ENCODE measurements around the gene TCTN2. TPM values are rescaled to one million over a fixed set of nuclear protein-coding genes. Genes with fewer than 3 reads are reported as not detected.

The TCTN2 gene
- total and polyA plus RNA-seq, 2 donors (not counting 1 experiment from before 2014, with no cell fraction given): 8.5 to 22.8 TPM

GRCh38 chr12:123621619-123622530, 49.0 kb upstream of the TCTN2 start:
- Histone ChIP-seq H2AFZ (ENCODE audit: insufficient read depth, low read depth, low read length, poor library complexity, severe bottlenecking) (no peak overlapping the region), H3K79me2 (ENCODE audit: control insufficient read depth, insufficient read depth, low read length) (no peaks in the 10 kb centered on the region), H3K4me2 (replicated peaks; ENCODE audit: low read depth, low read length, poor library complexity, severe bottlenecking) (no peak overlapping the region), H3K4me1 (ENCODE audit: control insufficient read depth in 2 of 2, insufficient read depth in 2 of 2, low read length in 2 of 2) (no peaks in the 10 kb centered on the region), H3K27ac (ENCODE audit: low read length in 2 of 2) (no peak overlapping the region), H3K9ac (ENCODE audit: low read length) (no peak overlapping the region), H3K27me3 (replicated peaks in 1 of 4; ENCODE audit: control extremely low read depth in 1 of 4, control insufficient read depth in 3 of 4, insufficient read depth in 4 of 4, low read length in 3 of 4) (no peaks in the 10 kb centered on the region), H4K20me1 (ENCODE audit: control insufficient read depth, insufficient read depth, low read length, poor library complexity, severe bottlenecking) (no peaks in the 10 kb centered on the region), H3K9me3 (ENCODE audit: control extremely low read depth in 1 of 3, control insufficient read depth in 2 of 3, insufficient read depth in 1 of 3, low read length in 2 of 3) (no peaks in the 10 kb centered on the region), H3K4me3 (ENCODE audit: control extremely low read depth in 1 of 5, extremely low read depth in 1 of 5, insufficient read depth in 1 of 5, low read depth in 2 of 5, low read length in 4 of 5) (no peak overlapping the region), H3K36me3 (replicated peaks in 1 of 2; ENCODE audit: control extremely low read depth in 1 of 2, control insufficient read depth in 1 of 2, extremely low read depth in 1 of 2, insufficient read depth in 2 of 2, low read length in 1 of 2) (peaks cover 15 to 86% of the 10 kb centered on the region in 2 experiments)
- Mint-ChIP-seq H3K27me3 (no peaks in the 10 kb centered on the region), H3K4me3 (no peak overlapping the region), H3K9me3 (ENCODE audit: insufficient read depth) (no peaks in the 10 kb centered on the region), H3K27ac (peak overlapping the region; percentile 1), H3K4me1 (no peaks in the 10 kb centered on the region)
- CTCF ChIA-PET: interaction anchor here (1.4 kb wide), 1 partner anchor 384 kb away, joined by 5 read pairs; no protein-coding TSS in a partner anchor
- ATAC-seq (ENCODE audit: low read depth): no peak
- DNase-seq: no peak
- intact Hi-C loops (cut with micrococcal nuclease): no loop called here
- POLR2A ChIA-PET: interaction anchor here (0.6 kb wide), 1 partner anchor 35 kb away, joined by 5 read pairs; no protein-coding TSS in a partner anchor
- TF ChIP-seq, protein P1, sequence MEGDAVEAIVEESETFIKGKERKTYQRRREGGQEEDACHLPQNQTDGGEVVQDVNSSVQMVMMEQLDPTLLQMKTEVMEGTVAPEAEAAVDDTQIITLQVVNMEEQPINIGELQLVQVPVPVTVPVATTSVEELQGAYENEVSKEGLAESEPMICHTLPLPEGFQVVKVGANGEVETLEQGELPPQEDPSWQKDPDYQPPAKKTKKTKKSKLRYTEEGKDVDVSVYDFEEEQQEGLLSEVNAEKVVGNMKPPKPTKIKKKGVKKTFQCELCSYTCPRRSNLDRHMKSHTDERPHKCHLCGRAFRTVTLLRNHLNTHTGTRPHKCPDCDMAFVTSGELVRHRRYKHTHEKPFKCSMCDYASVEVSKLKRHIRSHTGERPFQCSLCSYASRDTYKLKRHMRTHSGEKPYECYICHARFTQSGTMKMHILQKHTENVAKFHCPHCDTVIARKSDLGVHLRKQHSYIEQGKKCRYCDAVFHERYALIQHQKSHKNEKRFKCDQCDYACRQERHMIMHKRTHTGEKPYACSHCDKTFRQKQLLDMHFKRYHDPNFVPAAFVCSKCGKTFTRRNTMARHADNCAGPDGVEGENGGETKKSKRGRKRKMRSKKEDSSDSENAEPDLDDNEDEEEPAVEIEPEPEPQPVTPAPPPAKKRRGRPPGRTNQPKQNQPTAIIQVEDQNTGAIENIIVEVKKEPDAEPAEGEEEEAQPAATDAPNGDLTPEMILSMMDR (IDR thresholded peaks at IDR 0.05): no peak
- TF ChIP-seq EZH2 (IDR thresholded peaks at IDR 0.05; ENCODE audit: borderline replicate concordance, insufficient read depth, low read depth, low read length, poor library complexity, severe bottlenecking): no peak
- 96% methylated on average over 13 of the region's 15 CpGs for WGBS (ENCODE audit: insufficient coverage)
